IgD-negative memory B cell (primary cell): ENCODE results near the gene FAM171A1. TPM values are rescaled to one million over a fixed set of nuclear protein-coding genes. Genes with fewer than 3 reads are reported as not detected.

Source experiments
- H3K27ac Mint-ChIP-seq, 3 donors: one replicate each; pipeline ENCODE4 v1.8.0; 2020 to 2022; ENCODE audit warnings: mild to moderate bottlenecking in 3 of 3, mixed read lengths in 3 of 3, moderate library complexity in 1 of 3
- H3K27me3 Mint-ChIP-seq: one replicate; pipeline ENCODE4 v1.8.0; 2021; ENCODE audit warnings: mixed read lengths
- H3K36me3 Mint-ChIP-seq: one replicate; pipeline ENCODE4 v1.8.0; 2020; ENCODE audit warnings: mild to moderate bottlenecking, mixed read lengths
- H3K4me1 Mint-ChIP-seq, 3 donors: one replicate each; pipeline ENCODE4 v1.8.0; 2020 to 2022; ENCODE audit warnings: mixed read lengths in 3 of 3, mild to moderate bottlenecking in 1 of 3
- H3K4me3 Mint-ChIP-seq, 4 donors: one replicate each; pipeline ENCODE4 v1.8.0; 2020 to 2022; ENCODE audit warnings: mild to moderate bottlenecking in 4 of 4, mixed read lengths in 4 of 4, moderate library complexity in 3 of 4
- H3K9me3 Mint-ChIP-seq, 3 donors: one replicate each; pipeline ENCODE4 v1.8.0; 2020 to 2021; ENCODE audit warnings: mixed read lengths in 3 of 3, mild to moderate bottlenecking in 1 of 3
- polyA plus RNA-seq: library from polyadenylated mRNA; unstranded; fragments of 300-500 nt; fragmentation: Illumina TruSeq; gene quantifications from one replicate; pipeline ENCODE4 v1.2.3, GENCODE V29; 2021

Gene FAM171A1
- polyA plus RNA-seq, 1 donor from 2014 or later: 0.36 TPM

DNA sequence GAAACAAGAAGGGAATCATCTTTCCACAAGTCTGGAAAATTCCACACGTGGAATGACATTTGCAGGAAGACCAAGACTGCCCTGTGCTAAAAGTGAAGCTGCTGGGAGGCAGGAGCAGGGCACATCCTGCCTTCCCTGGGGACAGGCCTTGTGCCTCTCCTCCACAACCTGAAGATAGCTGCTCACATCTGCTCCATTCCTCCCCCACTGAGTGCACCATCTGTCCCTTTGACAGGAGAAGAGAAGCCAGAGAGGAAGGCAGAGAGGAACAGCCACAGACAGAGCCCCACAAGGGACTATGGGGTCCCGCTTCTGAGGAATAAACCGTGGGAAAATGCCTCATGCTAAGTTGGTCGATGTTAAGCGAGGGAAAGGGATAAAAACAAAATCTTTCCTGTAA, 15.9 kb upstream of the FAM171A1 start:
- Mint-ChIP-seq H3K9me3 (peaks cover 0 to 8% (median 3%) of the 10 kb centered on the region in 3 donors), H3K27ac (no peak overlapping the region), H3K4me1 (no peaks in the 10 kb centered on the region), H3K4me3 (no peak overlapping the region), H3K36me3 (no peaks in the 10 kb centered on the region), H3K27me3 (peaks cover 15% of the 10 kb centered on the region)

DNA sequence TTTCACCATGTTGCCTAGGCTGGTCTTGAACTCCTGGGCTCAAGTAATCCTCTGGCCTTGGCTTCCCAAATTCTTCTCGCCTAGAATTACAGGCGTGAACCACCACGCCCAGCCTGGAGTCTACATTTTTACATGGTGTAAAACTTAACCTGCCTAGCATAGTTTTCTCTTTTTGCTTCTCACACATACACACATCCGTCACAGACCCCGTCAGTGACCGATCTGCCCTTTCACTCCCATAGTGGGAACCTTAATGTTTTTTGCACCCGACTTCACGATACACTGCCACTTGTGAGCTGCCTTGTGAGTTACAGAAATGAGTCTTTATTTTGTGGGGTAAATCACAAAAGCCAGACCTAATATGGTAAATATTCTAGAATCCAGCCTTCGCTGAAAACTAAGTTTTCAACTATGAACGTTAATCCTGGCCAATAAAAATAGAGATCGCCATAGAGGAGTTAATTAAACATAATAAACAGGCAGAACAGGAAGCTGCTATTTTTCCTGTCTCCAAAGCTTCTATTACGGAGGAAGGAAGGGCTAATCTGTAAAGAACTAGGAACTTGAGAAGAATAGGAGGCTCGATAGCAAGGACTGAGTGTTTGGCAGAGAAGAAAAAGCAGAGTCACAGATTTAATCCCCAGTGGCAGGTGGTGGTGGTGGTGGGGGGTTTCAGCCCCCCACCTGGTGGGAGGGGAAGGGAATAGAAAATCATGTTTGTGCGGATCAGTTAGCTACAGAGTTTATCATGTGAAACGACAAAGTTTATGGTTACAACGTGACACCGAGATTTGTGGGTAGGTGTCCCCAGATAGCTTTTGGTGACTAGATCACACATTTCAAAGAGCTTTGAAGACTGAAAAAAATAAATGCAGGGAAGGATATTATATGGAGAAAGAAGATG, 14.7 kb upstream of the FAM171A1 start:
- H3K9me3 Mint-ChIP-seq: peaks cover 0 to 11% (median 3%) of the 10 kb centered on the region in 3 donors
- peak overlapping the region in 2 of 3 donors; percentile 19 to 55 for H3K27ac Mint-ChIP-seq
- no peaks in the 10 kb centered on the region for H3K36me3 Mint-ChIP-seq
- no peak overlapping the region for H3K4me3 Mint-ChIP-seq
- H3K27me3 Mint-ChIP-seq: peaks cover 21% of the 10 kb centered on the region
- no peaks in the 10 kb centered on the region for H3K4me1 Mint-ChIP-seq

DNA sequence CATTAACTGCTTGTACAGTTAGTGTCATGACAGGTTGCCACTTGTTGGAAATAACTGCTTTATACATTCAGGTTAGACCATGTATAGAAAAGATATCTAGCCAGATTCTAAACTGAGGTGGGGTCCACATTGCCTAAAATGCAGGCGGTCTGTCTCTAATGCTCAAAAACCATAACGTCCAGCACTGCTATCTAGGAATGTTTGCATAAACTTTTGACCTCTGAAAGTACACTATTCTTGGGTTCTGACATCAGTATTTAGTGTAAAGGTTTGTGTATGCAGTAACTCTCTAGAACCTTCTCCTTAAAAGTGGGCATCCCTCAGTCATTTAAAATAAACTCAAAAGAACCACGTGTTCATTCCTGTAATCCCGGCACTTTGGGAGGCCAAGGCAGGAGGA, 10.3 kb upstream of the FAM171A1 start:
- peaks cover 28% of the 10 kb centered on the region for H3K27me3 Mint-ChIP-seq
- H3K36me3 Mint-ChIP-seq: no peaks in the 10 kb centered on the region
- H3K9me3 Mint-ChIP-seq: peaks cover 0 to 13% (median 3%) of the 10 kb centered on the region in 3 donors
- H3K27ac Mint-ChIP-seq: no peak overlapping the region
- no peak overlapping the region for H3K4me3 Mint-ChIP-seq
- no peaks in the 10 kb centered on the region for H3K4me1 Mint-ChIP-seq

DNA sequence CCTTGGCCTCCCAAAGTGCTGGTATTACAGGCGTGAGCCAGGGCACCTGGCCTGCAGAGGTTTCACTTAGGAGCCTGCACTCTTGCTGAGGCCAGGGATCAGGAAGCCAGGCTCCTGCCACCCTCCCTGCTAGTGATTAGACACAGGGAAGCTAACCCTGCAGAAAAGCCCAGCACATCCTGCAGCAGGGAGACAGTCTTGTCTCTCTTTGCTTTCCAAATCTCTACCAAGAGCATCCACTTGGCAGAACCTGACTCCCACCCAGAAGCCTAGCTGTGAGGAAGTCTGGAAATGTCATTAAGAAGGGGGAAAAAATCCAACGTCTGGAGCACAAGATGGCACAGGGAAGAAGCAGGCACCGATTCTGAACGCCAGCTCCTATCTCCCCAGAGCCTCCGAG, 8.0 kb upstream of the FAM171A1 start:
- H3K4me1 Mint-ChIP-seq: peaks cover 0 to 2% (median 0%) of the 10 kb centered on the region in 3 donors
- H3K9me3 Mint-ChIP-seq: peaks cover 0 to 5% (median 0%) of the 10 kb centered on the region in 3 donors
- no peak overlapping the region for H3K27ac Mint-ChIP-seq
- no peaks in the 10 kb centered on the region for H3K36me3 Mint-ChIP-seq
- peaks cover 27% of the 10 kb centered on the region for H3K27me3 Mint-ChIP-seq
- H3K4me3 Mint-ChIP-seq: no peak overlapping the region

DNA sequence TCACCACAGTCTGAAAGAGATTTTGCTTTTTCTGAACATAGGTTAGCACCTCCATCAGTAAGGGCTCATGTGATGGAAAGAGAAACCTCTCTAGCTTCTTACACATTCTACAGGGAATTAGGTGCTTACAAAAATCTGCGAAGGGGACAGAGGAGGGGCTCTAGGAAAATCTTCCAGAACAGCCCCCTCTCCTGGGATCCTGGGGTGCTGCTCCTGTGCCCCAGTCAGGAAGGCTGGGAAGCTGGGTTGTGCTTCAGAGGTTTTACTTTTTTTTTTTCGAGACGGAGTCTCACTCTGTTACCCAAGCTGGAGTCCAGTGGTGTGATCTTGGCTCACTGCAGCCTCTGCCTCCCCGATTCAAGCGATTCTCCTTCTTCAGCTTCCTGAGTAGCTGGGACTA, 7.5 kb upstream of the FAM171A1 start:
- no peak overlapping the region for H3K27ac Mint-ChIP-seq
- peaks cover 30% of the 10 kb centered on the region for H3K27me3 Mint-ChIP-seq
- H3K4me1 Mint-ChIP-seq: peaks cover 0 to 4% (median 2%) of the 10 kb centered on the region in 3 donors
- no peaks in the 10 kb centered on the region for H3K36me3 Mint-ChIP-seq
- H3K9me3 Mint-ChIP-seq: peaks cover 0 to 5% (median 0%) of the 10 kb centered on the region in 3 donors
- H3K4me3 Mint-ChIP-seq: no peak overlapping the region

DNA sequence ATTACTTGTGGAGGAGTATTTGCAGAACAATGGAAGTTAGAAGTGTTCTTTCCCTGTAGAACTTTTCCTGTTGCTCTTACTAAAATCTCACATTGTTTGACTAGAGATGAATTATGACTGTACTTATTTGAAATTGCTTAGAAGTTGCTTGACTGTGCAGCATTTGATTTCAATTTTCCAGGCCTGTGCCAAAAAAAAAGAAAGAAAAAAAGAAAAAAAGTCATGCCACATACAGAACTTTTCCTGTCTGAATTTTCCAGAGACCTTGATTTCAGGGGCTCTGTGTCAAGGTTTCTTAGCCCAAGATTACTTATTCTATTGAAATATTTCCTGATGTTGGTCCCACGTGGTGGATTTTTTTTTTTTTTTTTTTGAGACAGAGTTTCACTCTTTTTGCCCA, 3.5 kb upstream of the FAM171A1 start:
- Mint-ChIP-seq H3K27me3 (peaks cover 40% of the 10 kb centered on the region), H3K4me3 (no peak overlapping the region), H3K4me1 (peaks cover 0 to 8% (median 6%) of the 10 kb centered on the region in 3 donors)

DNA sequence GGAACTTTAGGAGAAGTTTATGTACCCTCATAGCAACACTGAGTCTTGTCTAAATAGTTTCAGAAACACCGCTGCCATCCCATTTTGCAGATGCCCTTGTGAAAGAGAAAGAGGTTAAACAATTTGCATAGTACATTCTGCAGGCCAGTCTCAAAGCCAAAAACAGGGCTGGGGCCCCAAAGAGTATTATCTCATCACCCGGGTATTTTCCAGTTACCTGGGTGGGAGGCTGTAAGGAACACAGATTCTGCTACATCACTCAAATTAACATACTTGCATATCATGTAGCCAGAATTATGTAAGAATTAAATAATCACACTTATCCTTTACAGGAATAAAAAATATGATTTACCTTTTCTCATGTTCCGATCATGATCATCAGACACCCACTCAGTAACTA, 3.1 kb upstream of the FAM171A1 start:
- H3K36me3 Mint-ChIP-seq: no peaks in the 10 kb centered on the region
- peaks cover 0 to 8% (median 8%) of the 10 kb centered on the region in 3 donors for H3K4me1 Mint-ChIP-seq
- H3K9me3 Mint-ChIP-seq: peaks cover 0 to 4% (median 0%) of the 10 kb centered on the region in 3 donors
- no peak overlapping the region for H3K4me3 Mint-ChIP-seq
- no peak overlapping the region for H3K27ac Mint-ChIP-seq
- peaks cover 43% of the 10 kb centered on the region for H3K27me3 Mint-ChIP-seq

More for the DNA sequence above, 3.5 kb upstream of the FAM171A1 start:
- H3K27ac Mint-ChIP-seq: no peak overlapping the region
- H3K36me3 Mint-ChIP-seq: no peaks in the 10 kb centered on the region
- peaks cover 0 to 4% (median 0%) of the 10 kb centered on the region in 3 donors for H3K9me3 Mint-ChIP-seq

DNA sequence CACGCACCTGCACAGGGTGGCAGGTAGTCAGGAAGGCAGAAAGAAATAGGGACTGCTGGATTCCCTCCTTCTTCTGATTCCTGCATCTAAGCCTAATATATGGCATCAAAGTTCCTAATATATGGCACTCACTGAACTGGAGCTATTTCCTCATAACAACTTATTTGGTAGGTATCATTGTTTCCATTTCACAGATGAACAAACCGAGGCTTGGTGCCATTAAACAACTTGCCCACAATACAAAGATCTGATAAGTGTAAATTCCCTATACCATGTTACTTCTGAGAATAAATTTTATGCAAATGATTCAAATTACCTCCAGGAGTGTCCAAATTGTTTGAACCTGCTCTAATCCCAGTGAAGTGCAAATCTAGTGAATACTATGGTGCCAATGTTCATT, 2.1 kb upstream of the FAM171A1 start:
- no peak overlapping the region for H3K27ac Mint-ChIP-seq
- no peaks in the 10 kb centered on the region for H3K36me3 Mint-ChIP-seq
- H3K9me3 Mint-ChIP-seq: peaks cover 0 to 4% (median 0%) of the 10 kb centered on the region in 3 donors
- H3K4me3 Mint-ChIP-seq: peak overlapping the region in 1 of 4 donors; percentile 72
- H3K27me3 Mint-ChIP-seq: peaks cover 41% of the 10 kb centered on the region
- peaks cover 0 to 8% (median 8%) of the 10 kb centered on the region in 3 donors for H3K4me1 Mint-ChIP-seq

DNA sequence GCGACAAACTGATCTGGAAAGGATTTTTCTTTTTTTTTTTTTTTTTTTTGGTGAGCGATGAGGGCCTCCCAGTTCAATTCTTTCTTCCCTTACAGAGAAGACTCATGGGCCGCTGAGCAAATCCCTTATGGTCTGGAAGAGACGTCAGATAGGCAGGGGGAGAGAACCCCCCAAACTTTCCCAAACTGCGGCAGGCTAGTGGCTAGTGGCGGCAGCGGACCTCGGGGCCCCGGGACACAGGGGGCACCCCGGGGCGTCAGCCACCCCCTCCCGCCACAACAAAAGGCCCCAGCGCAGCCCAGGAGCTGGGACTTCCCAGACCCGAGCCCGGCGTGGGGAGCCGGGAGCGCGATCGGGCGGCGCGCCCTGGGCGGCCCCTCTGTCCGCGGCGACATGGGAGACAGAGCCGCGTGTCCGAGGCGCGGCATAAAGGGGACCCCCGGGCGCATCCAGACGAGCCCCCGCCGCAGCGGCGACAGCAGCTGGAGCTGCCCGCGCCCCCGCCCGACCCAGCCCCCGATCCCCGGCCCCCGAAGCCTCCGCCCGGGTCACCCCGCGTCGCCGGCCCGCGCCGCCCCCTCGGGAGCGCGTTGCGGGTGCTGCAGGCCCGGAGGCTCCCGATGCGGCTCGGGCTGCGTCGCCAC, 755 bp downstream of the FAM171A1 start:
- Mint-ChIP-seq H3K27ac (no peak overlapping the region), H3K9me3 (peaks cover 0 to 4% (median 0%) of the 10 kb centered on the region in 3 donors), H3K36me3 (no peaks in the 10 kb centered on the region), H3K27me3 (peaks cover 39% of the 10 kb centered on the region), H3K4me3 (peak overlapping the region in 3 of 4 donors; percentile 61 to 90 (median 86)), H3K4me1 (peaks cover 0 to 8% (median 8%) of the 10 kb centered on the region in 3 donors)

DNA sequence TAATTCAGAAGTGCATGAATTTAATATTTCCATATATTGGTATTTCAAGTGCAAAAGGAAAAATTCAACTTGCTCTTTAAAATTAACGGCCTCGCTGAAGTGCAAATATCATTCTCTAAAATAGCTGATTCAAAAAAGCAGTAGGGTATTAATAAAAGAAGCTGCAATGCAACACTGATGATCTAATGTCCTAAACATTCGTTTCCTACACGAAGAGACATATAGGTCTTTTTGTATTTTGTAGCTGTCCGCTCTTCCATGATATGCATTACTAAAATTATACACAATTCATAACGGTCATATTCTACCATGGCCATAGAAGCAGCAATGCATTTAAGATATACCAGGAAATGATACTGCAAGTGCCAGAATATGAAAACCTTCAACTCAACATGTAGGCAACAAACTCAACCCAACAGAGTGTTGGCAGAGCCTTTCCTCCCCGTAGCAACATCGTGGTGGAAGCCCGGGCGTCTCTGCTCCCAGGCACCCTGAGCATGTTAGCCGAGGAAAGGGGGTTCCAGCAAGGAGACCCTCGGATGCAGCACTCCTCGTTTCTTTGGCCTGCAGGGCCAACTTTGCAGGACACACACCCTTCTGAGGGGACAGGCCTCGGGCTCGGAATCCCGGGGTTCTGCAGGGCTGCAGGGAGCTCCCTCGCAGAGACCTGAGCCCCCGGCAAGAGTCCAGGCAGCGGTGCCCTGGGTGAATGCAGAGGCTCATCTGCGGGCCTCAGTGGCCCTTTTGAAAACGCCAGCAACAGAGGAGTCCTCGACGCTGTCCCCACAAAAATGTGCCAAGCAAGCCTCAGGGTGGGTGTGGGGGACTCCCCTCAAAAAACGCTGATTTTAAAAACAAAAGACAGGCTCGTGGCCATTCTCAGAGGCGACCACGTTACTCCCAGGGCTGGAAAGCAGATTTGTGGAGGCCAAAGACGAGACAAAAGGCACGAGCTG, 1.6 kb downstream of the FAM171A1 start:
- peak overlapping the region in 1 of 3 donors; percentile 63 for H3K27ac Mint-ChIP-seq
- H3K4me3 Mint-ChIP-seq: peak overlapping the region; percentile 30 to 90 (median 74)
- H3K4me1 Mint-ChIP-seq: peaks cover 0 to 8% (median 7%) of the 10 kb centered on the region in 3 donors
- peaks cover 0 to 4% (median 0%) of the 10 kb centered on the region in 3 donors for H3K9me3 Mint-ChIP-seq
- peaks cover 37% of the 10 kb centered on the region for H3K27me3 Mint-ChIP-seq
- no peaks in the 10 kb centered on the region for H3K36me3 Mint-ChIP-seq

DNA sequence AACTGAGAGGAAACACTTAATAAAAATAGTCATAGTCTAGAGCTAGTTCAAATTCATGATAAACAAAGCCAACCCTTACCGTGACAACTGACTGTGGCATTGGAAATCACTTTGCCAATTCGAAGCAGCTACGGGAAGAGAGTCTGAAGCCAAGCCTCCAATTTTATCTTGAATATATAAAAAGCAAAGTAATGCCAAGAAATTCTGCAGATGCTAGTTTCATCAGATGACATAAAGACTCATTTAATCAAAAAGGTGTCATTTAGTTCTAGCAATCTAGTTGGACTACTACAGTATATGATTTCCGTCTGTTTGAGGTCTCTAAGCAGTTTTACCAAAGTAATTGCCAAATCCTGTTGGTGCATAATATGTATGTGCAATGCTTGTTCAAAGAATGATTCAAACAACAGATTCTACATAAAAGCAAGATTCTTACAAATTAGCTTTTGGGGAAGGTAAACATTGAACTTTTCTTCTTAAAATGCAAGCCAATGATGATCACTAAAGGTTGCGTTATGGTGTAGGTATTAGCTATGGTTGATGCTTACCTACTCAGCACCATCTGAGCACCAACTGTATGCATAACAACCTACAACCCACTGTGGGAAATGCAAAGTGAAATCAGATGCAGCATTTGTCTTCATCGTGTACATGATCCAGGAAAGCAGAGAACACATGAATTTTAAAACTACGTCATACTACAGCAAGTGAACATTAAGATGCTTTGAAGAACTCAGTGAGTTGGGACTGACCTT, 2.8 kb downstream of the FAM171A1 start:
- Mint-ChIP-seq H3K4me3 (no peak overlapping the region), H3K9me3 (peaks cover 0 to 4% (median 0%) of the 10 kb centered on the region in 3 donors), H3K27ac (no peak overlapping the region), H3K36me3 (no peaks in the 10 kb centered on the region), H3K27me3 (peaks cover 33% of the 10 kb centered on the region), H3K4me1 (peaks cover 0 to 6% (median 4%) of the 10 kb centered on the region in 3 donors)

DNA sequence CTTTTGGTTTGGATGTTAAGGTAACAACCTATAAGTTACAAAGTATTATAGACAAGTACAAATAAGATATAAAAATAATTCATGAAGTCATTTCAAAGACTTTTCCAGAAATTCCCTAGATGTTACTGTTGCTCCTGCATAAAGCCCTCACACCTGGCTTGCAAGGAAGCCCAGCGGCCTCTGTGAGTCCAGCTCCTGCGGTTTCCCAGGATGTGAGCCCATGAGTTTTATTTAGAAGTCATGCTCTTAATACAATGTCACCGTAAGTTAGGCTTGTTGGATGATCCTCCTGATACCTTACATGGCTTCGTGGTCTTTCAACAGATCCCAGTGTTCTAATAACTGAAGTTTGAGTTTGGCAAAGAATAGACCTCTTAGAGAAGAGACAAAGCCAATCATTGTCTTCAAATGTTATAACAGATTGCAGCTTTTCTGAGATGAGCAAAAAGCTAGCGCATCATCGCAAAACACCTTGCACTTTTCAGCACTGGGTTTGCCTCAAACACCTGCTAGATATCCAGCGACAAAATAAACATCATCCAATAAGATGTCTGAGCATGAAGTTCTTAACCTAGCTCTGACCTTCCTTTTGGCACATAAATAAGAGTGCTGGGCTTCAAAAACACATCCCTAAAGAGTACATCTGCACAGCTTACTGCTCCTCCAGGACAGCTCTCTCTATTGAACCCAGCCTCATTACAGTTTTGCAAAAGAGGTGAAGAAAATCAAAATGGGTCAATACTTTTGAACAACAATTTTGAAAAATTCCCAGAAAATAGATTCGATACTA, 3.6 kb downstream of the FAM171A1 start:
- no peak overlapping the region for H3K27ac Mint-ChIP-seq
- peaks cover 27% of the 10 kb centered on the region for H3K27me3 Mint-ChIP-seq
- no peaks in the 10 kb centered on the region for H3K36me3 Mint-ChIP-seq
- H3K9me3 Mint-ChIP-seq: no peaks in the 10 kb centered on the region
- peaks cover 0 to 6% (median 4%) of the 10 kb centered on the region in 3 donors for H3K4me1 Mint-ChIP-seq
- H3K4me3 Mint-ChIP-seq: no peak overlapping the region

DNA sequence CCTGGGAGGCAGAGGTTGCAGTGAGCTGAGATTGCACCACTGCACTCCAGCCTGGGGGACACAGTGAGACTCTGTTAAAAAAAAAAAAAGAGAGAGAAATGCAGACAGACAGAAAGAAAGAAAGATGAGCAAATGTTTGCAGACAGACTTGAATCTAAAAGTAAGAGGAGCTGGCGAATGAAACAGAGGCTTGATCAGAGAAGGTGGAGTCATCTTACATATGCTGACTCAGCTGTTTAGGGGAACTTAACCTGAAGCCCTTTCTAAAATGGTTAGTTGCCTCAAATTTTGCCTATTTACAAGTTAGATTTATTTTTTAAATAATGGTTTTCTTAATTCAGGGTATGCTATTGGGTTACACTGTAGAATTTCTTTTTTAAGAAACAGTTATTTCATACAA, 5.4 kb downstream of the FAM171A1 start:
- Mint-ChIP-seq H3K4me1 (peaks cover 0 to 4% (median 4%) of the 10 kb centered on the region in 3 donors), H3K36me3 (no peaks in the 10 kb centered on the region), H3K27ac (no peak overlapping the region), H3K9me3 (no peaks in the 10 kb centered on the region), H3K27me3 (peaks cover 22% of the 10 kb centered on the region), H3K4me3 (no peak overlapping the region)
